GM12873 (cell line): ENCODE data around the gene SNCB.

ENCODE experiments used
- TF ChIP-seq, protein P1 (sequence below): IDR thresholded peaks from 2 replicates; pipeline ENCODE4 v1.5.1; 2012; ENCODE audit warnings: low read depth, mild to moderate bottlenecking, moderate library complexity, low read length, control low read depth; ENCODE audit not compliant: insufficient read depth; ENCODE audit errors: missing control alignments

SNCB gene

DNA sequence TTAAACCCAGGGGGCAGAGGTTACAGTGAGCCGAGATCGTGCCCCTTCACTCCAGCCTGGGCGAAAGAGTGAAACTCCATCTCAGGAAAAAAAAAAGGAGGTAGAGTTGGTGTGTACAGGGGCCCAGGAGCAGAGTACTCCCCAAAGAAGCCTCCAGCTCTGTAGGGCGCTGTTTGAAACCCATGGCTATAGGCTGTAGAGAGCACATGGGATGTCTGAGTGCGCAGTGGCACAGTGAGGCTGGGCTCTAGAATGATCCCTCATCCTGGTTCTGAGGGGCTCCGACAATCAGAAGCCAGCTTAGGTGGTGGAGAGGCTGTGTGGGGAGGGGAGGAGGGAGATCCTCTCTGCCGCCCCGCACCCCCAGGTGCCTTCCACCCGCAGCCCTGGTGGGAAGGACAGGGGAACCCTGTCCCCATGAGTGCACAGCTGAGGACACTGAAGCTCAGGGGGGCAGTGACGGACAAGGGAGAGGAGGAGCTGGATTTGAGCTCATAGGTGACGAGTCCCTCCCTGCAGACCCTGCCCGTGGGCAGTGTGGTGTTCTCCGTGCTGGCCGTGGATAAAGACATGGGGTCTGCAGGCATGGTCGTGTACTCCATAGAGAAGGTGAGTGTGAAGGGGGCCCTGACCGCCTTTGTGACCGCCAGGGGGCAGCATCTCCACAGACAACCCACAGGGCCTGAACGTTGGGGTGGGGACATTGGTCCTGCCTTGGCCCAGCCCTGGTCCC lies 56.6 kb downstream of the SNCB start:
- TF ChIP-seq, protein P1, sequence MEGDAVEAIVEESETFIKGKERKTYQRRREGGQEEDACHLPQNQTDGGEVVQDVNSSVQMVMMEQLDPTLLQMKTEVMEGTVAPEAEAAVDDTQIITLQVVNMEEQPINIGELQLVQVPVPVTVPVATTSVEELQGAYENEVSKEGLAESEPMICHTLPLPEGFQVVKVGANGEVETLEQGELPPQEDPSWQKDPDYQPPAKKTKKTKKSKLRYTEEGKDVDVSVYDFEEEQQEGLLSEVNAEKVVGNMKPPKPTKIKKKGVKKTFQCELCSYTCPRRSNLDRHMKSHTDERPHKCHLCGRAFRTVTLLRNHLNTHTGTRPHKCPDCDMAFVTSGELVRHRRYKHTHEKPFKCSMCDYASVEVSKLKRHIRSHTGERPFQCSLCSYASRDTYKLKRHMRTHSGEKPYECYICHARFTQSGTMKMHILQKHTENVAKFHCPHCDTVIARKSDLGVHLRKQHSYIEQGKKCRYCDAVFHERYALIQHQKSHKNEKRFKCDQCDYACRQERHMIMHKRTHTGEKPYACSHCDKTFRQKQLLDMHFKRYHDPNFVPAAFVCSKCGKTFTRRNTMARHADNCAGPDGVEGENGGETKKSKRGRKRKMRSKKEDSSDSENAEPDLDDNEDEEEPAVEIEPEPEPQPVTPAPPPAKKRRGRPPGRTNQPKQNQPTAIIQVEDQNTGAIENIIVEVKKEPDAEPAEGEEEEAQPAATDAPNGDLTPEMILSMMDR = peak; percentile 91
